Motor neuron (in vitro differentiated cells): ENCODE results near the gene PTPN5. TPM values are rescaled to one million over a fixed set of nuclear protein-coding genes. Genes with fewer than 3 reads are reported as not detected.

Source experiments
- ATAC-seq, 8 experiments: fragments of 200-7000 bp; cut with Tn5 transposase; replicated peaks in 6 of 8; 2 replicates each; pipeline ENCODE4 v1.8.0; 2021; ENCODE audit warnings: mild to moderate bottlenecking in 8 of 8, moderate library complexity in 8 of 8
- H3K27ac ChIP-seq, 2 donors: fragments of 250-450 bp; sonication (Bioruptor Pico); 2 replicates each; pipeline ENCODE4 v1.9.0; 2021; ENCODE audit warnings: antibody characterized with exemption in 2 of 2, mild to moderate bottlenecking in 2 of 2, moderate library complexity in 1 of 2
- H3K4me1 ChIP-seq, 2 donors: fragments of 250-450 bp; sonication (Bioruptor Pico); replicated peaks in 1 of 2; 2 replicates each; pipeline ENCODE4 v1.6.1; 2021; ENCODE audit warnings: antibody characterized with exemption in 2 of 2, mild to moderate bottlenecking in 2 of 2, moderate library complexity in 1 of 2
- H3K4me3 ChIP-seq, 5 donors: fragments of 250-450 bp; sonication (Bioruptor Pico); 2 replicates each; pipeline ENCODE4 v1.9.0; 2021; ENCODE audit warnings: antibody characterized with exemption in 5 of 5, mild to moderate bottlenecking in 5 of 5, moderate library complexity in 4 of 5
- WGBS, 10 experiments: fragments of 450-650 bp; shearing (Covaris generic); methylation state at CpG; one replicate each; pipeline ENCODE4 v1.0.0; 2022; 5-methylcytosine and 5-hydroxymethylcytosine counted together
- in situ Hi-C, 9 experiments: fragments of 400-800 bp; cut with MboI; loops; one replicate each; pipeline ENCODE4 v1.15.0; 2021; ENCODE audit warnings: low sequenced_read_pairs in 9 of 9, low pct_unique_long_range_greater_than_20kb in 2 of 9; ENCODE audit not compliant: unreplicated experiment in 9 of 9
- total RNA-seq, 8 experiments: library from RNA; unstranded; fragments of 300-600 nt; gene quantifications; 2 replicates each; pipeline versions ENCODE4 v1.2.3 to v1.2.4, GENCODE V29; 2022

The PTPN5 gene
- total RNA-seq, 8 experiments from 2014 or later, result 0.15 to 22.2 (median 6.1) TPM

DNA sequence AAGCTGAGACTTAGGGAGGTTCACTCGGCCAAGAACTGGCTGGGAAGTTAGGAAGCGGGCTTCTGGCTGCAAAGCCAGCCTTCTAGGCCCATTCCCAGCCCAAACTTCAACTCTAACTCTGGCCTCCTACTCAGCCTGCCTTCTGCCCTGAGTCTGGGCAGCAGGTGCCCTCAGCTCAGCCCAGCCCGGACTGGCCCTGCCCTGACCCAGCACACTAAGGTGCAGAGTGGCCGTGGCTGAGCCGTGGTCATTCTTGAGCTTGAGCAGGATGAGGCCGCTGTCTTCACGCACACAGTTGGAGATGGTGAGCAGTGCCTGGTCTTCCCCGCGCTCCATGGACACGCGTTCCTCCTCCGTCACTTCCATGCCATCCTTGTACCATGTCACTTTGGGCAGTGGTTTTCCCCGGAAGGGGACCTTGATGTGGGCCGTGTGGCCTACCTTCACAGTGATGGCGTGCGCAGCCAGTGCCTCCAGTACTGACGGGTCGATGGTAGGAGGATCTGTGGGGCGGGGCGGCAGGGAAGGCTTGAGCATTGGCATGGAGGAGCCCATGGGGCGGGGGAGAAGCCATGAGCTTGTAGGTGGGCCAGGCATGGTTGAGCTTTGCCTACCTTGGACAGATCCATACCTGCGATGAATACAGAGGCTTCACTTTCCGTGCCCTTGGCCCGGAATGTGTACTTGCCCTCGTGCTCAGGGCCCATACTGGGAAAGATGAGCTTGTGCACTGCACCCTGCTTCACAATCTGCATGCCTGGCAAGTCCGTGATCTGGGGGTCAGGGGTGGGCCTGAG is 77.8 kb downstream of the PTPN5 start:
- in situ Hi-C loops, result no loop called here
- H3K27ac ChIP-seq, result no peak overlapping the region
- no peaks in the 10 kb centered on the region for H3K4me1 ChIP-seq
- 60 to 100% (median 80%) methylated on average over 1 to 8 of the region's 26 CpGs; no CpG with 5 or more reads in 5 of the 10 experiments for WGBS, 10 experiments
- H3K4me3 ChIP-seq, result no peak overlapping the region
- ATAC-seq, result no peak

DNA sequence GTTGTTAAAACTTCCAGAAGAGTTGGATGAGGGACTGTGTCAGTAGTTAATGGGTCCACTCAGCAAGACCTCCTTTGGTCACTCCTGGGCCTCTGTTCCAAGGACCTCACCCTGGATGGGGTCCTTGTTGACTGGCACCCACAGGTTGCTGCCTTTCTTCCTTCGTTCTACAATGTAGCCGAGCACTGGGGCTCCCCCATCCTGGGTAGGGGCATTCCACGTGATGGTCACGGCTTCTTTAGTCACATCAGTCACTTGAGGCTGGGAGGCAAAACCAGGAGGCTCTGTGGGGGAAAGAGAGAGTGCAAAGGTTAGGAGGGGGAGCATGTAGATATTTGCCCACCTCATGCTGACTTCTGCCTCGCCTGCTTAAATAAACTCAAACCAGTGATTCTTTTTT is 81.1 kb downstream of the PTPN5 start:
- no peak for ATAC-seq
- Histone ChIP-seq H3K4me1 (no peaks in the 10 kb centered on the region), H3K27ac (no peak overlapping the region), H3K4me3 (no peak overlapping the region)
- WGBS, 10 experiments, result 22 to 80% (median 64%) methylated on average over 1 to 5 of the region's 5 CpGs; no CpG with 5 or more reads in 2 of the 10 experiments
- in situ Hi-C loops, result no loop called here

DNA sequence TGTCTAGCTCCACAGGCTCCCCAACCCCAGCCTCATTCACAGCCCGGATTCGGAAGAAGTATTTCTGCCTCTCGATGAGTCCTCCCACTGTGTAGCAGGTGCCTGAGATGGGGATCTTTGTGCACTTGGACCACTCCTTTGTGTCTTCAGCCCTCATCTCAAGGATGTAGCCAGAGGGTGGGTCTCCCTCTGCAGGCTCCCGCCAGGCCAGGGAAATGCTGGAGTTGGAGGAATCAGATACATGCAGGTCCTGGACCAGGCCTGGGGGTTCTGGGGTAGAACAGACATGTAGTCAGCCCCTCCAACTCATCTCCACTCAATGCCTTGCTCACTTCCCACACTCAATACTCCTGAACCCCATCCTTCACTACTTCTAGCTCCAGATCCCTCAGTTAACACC is 82.2 kb downstream of the PTPN5 start:
- no peak overlapping the region for H3K4me3 ChIP-seq
- no peak for ATAC-seq
- WGBS, 10 experiments, result 82 to 100% (median 93%) methylated on average over 1 to 4 of the region's 4 CpGs; no CpG with 5 or more reads in 5 of the 10 experiments
- H3K27ac ChIP-seq, result no peak overlapping the region
- H3K4me1 ChIP-seq, result no peaks in the 10 kb centered on the region
- in situ Hi-C loops, result no loop called here

DNA sequence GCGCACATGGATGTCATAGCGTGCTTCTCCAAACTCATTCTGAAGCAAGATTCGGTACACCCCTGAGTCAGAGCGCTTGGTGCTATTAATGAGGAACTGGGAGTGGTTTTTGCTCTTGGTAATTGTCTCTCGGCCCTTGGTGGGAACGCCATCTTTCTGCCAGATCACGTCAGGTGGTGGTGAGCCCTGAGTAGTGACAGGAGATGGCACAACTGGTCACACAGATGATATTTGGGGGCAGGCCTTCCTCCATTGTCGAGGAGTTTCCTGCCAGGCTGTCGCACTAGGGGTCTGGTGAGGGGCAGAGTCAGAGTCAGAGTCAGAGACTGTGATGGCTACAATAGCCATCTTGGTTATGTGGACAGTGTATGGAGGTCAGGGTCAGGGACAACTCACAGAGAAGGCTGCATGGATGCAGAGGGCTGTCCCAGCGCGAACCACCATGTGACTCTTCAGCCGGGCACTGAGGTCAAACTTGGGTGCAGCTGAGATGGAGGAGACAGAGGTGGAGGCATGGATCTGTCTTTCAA is 83.7 kb downstream of the PTPN5 start:
- ATAC-seq, result no peak
- Histone ChIP-seq H3K4me3 (no peak overlapping the region), H3K27ac (no peak overlapping the region), H3K4me1 (no peaks in the 10 kb centered on the region)
- WGBS, 10 experiments, result 79 to 100% (median 95%) methylated on average over 1 to 8 of the region's 12 CpGs; no CpG with 5 or more reads in 2 of the 10 experiments
- in situ Hi-C loops, result no loop called here

DNA sequence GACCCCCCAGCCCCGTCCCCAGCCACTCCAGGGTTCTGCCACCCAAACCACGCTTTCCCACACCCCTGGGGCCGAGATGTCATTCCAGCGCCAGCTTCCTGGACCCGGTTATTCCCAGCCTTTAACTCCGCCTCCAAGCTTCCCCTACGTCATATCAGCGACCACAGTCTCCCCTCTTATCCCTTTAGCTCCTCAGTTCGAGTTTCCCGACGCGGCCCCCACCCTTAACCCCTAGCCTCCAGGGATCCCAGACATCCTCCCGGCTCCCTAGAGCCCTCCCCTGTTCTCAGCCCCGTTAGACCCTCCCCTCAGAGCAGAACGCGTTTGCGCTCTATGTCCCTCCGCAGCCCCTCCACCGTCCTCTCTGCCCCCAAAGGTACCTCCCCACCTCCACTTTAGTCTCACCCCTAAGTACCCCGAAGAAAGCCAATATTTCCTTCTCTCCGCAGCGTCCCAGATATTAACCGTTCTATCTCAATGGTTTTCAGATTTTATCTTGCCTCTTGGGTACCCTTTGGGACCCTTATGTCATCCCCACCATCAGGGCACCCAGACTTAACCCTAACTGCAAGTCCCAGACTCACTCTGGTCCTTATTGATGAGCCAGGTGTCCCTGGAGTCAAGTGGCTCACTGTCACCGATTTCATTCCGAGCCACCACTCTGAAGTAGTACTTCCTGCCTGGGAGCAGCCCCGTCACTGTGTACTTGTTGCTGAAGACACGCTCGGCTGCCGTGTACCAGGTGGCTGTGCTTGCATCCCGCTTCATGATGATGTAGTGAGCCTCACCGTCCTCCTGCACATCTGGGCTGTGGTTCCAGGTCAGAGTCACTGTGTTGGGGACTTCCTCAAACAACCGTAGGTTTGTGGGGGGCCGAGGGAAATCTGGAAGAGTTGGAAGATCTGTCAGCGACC is 85.0 kb downstream of the PTPN5 start:
- H3K27ac ChIP-seq, result no peak overlapping the region
- peak overlapping the region; percentile 25 to 48 (median 35) for H3K4me3 ChIP-seq
- H3K4me1 ChIP-seq, result no peaks in the 10 kb centered on the region
- ATAC-seq, result peak; percentile 39 to 89 (median 80)
- 0 to 47% (median 43%) methylated on average over 1 to 9 of the region's 34 CpGs; no CpG with 5 or more reads in 6 of the 10 experiments for WGBS, 10 experiments
- in situ Hi-C loops, result no loop called here

DNA sequence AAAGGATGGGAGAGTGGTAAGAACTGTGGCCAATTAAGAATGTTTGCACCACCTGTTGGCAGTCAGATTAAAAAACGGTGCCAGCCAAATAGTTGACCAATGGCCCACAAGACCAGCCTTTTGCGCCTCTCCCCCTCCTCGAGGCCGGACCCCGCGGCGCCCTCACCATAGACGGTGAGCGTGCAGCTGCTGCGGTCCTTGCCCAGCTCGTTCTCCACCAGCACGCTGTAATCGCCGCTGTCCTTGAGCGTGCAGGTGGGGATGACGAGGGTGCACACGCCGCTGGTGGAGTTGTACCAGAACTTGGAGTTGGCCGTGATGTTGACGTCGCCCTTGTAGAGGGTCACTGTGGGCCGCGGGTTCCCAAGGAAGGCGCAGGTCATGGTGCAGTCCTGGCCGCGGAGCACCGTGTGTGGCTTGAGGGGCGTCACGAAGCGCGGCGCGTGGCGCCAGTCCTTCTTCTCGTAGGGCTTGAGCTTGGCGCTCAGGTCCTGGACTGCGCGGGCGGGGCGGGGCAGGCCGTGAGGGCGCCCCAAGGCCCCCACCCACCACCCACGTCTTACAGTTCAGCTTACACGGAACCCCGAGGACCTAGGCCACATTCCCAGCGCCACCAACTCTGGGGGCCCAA is 85.8 kb downstream of the PTPN5 start:
- Histone ChIP-seq H3K4me3 (peak overlapping the region; percentile 25 to 48 (median 35)), H3K4me1 (no peaks in the 10 kb centered on the region), H3K27ac (no peak overlapping the region)
- in situ Hi-C loops, result no loop called here
- peak; percentile 25 to 77 (median 71) for ATAC-seq
- 0 to 29% (median 8%) methylated on average over 2 to 14 of the region's 46 CpGs; no CpG with 5 or more reads in 4 of the 10 experiments for WGBS, 10 experiments

DNA sequence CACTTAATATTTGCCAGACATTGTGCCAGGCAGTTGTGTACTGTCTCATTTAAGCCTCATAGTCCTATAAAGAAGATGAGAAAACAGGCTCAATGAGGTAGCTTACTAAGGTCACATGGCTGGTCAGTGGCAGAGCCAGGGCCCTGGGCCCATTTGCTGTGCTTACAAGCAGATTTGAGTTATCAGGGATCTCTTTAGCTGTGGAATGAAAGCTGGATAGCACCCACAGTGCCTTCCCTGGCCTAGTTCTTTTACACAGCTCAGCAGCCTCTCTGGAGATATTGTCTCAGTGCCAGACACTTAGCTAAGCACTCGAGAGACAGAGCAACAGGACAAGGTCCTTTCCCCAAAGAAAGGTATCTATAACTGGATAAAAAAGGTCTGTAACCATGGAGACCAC is 86.9 kb downstream of the PTPN5 start:
- no peak overlapping the region for H3K27ac ChIP-seq
- no peak overlapping the region for H3K4me3 ChIP-seq
- 17 to 75% (median 44%) methylated on average over 1 of the region's 1 CpG; no CpG with 5 or more reads in 6 of the 10 experiments for WGBS, 10 experiments
- ATAC-seq, result no peak
- in situ Hi-C loops, result no loop called here
- peaks cover 0 to under 1% of the 10 kb centered on the region in 2 donors for H3K4me1 ChIP-seq

DNA sequence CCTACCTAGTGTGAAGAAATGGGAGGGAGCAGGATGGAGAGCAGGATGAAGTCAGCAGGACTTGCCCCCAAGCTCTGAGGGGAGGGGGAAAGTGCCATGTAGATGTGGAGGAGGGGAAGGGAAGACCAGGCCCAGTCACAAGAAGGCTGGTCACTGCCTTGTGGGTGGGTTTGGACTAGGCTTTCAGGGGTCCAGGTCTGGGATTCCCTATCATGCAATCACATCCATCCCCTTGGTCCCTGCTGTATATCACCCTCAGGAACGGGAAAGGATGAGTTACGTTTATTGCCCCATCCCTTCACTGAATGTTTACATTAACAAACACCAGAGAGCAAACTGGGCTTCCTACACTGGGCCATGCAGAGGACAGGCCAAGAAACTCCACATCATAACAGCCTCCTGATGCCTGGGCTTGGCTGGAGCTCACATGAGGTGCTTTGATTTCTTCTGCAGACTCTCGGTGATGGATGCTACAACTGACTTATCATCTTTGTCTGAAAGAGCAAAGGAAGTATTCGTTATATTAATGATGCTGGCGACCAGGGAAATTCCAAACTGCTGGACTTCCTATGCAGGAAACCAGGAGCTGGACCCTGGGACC is 87.5 kb downstream of the PTPN5 start:
- ATAC-seq, result no peak
- peaks cover 0 to 6% of the 10 kb centered on the region in 2 donors for H3K4me1 ChIP-seq
- no peak overlapping the region for H3K4me3 ChIP-seq
- WGBS, 10 experiments, result 53 to 81% (median 68%) methylated on average over 2 to 4 of the region's 5 CpGs; no CpG with 5 or more reads in 3 of the 10 experiments
- no peak overlapping the region for H3K27ac ChIP-seq
- in situ Hi-C loops, result no loop called here

DNA sequence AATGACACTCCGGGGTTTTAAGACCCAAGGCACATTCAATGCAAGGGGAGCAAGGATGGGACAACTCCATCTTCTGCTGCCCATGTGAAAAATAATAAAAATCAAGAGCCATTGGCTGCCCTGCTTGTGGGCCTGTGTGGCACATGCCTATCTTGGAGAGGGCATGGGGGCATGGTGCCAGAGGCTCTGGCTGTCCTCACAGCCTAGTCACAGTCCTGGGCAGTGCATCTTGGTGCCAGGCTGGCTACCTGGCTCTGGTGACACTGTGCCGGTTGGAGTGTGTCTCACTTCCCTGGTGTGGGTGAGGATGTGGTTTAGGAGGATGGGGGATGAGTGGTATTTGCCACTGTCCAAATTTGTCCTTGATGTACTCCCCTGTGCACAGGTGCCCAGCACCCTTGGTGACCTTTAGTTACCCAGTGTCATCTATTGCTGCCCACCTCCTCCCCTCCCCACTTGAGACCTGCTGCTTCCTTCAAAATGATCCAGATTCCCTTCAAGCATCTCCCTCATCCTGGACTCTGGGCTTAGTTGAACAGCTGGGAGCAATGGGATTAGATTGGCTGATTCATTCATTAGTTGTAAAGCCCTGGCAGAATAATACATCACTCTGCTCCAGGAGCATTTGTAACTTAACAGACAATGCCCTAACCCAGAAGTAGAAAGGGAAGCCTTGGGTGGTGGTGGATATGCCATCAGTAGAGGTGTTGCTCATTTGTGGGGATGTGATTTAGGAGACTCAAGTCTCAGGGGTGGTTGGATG is 88.4 kb downstream of the PTPN5 start:
- WGBS, 10 experiments, result 60 to 100% (median 80%) methylated on average over 1 of the region's 2 CpGs; no CpG with 5 or more reads in 5 of the 10 experiments
- ATAC-seq, result no peak
- H3K4me1 ChIP-seq, result peaks cover 0 to 7% of the 10 kb centered on the region in 2 donors
- H3K4me3 ChIP-seq, result no peak overlapping the region
- H3K27ac ChIP-seq, result no peak overlapping the region
- in situ Hi-C loops, result no loop called here

DNA sequence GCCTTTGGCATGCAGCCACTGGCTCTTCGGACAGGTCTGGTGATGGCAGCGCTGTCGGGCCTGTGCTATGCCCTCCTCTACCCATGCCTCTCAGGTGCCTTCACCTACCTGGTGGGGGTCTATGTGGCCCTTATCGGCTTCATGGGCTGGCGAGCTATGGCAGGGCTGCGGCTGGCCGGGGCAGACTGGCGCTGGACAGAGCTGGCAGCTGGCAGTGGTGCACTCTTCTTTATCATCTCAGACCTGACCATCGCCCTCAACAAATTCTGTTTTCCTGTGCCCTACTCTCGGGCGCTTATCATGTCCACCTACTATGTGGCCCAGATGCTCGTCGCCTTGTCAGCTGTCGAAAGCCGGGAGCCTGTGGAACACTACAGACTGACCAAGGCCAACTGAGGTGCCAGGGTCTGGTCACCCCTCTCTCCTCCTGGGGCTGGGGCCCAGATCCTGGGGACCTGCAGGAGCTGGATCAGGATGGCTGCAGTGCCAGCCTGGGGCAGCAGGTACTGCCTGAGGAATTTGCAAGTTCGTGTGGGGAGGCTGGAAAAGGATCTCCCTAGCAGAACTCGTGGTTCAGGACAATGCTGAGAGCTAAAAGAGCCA is 89.9 kb downstream of the PTPN5 start:
- in situ Hi-C loops, result no loop called here
- Histone ChIP-seq H3K4me1 (peaks cover 0 to 9% of the 10 kb centered on the region in 2 donors), H3K27ac (no peak overlapping the region), H3K4me3 (no peak overlapping the region)
- 20 to 90% (median 84%) methylated on average over 1 to 9 of the region's 17 CpGs; no CpG with 5 or more reads in 3 of the 10 experiments for WGBS, 10 experiments
- no peak for ATAC-seq

DNA sequence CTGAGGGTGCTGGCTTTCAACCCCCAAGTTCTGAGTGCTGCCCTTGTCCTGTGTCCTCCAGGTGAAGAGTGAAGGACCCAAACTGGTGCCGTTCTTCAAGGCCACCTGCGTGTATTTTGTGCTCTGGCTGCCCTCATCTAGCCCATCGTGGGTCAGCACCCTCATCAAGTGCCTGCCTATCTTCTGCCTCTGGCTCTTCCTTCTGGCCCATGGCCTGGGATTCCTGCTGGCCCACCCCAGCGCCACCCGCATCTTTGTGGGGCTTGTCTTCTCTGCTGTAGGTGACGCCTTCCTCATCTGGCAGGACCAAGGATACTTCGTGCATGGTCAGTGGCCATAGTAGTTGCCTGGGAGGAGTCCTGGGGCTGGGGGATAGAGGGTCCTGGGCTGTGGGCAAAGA is 90.7 kb downstream of the PTPN5 start:
- H3K4me3 ChIP-seq, result no peak overlapping the region
- in situ Hi-C loops, result no loop called here
- H3K27ac ChIP-seq, result no peak overlapping the region
- H3K4me1 ChIP-seq, result peaks cover 0 to 9% of the 10 kb centered on the region in 2 donors
- no peak for ATAC-seq
- WGBS, 10 experiments, result 80 to 100% (median 100%) methylated on average over 1 to 2 of the region's 7 CpGs; no CpG with 5 or more reads in 7 of the 10 experiments
